ENCODE measurements around the gene M1AP. TPM values are rescaled to one million over a fixed set of nuclear protein-coding genes. Genes with fewer than 3 reads are reported as not detected.

The M1AP gene
- total RNA-seq, 4 donors from 2014 or later = 0.20 TPM; not detected in 3

GRCh38 chr2:74556159-74556558 lies 92.0 kb downstream of the M1AP start:
- H3K4me1 ChIP-seq = peaks cover 0 to 8% of the 10 kb centered on the region in 2 donors
- intact Hi-C loops (cut with DNase I; ENCODE audit: low total_unique reads) (no loop called here), in situ Hi-C loops (cut with MboI; ENCODE audit: low sequenced_read_pairs in 4 of 4) (no loop called here)
- H3K9me3 ChIP-seq = no peaks in the 10 kb centered on the region
- H3K36me3 ChIP-seq = no peaks in the 10 kb centered on the region
- no peak for TF ChIP-seq POLR2A (IDR thresholded peaks at IDR 0.05)
- TF ChIP-seq CTCF (IDR thresholded peaks at IDR 0.05 in 4 of 5, conservative IDR thresholded peaks at IDR 0.05 in 1 of 5) = no peak
- ATAC-seq (no peak), DNase-seq (no peak)
- peaks cover 21 to 36% (median 30%) of the 10 kb centered on the region in 3 donors for H3K27me3 ChIP-seq
- no peak overlapping the region for H3K27ac ChIP-seq
- peak overlapping the region in 1 of 4 donors; percentile 74 for H3K4me3 ChIP-seq

DNA sequence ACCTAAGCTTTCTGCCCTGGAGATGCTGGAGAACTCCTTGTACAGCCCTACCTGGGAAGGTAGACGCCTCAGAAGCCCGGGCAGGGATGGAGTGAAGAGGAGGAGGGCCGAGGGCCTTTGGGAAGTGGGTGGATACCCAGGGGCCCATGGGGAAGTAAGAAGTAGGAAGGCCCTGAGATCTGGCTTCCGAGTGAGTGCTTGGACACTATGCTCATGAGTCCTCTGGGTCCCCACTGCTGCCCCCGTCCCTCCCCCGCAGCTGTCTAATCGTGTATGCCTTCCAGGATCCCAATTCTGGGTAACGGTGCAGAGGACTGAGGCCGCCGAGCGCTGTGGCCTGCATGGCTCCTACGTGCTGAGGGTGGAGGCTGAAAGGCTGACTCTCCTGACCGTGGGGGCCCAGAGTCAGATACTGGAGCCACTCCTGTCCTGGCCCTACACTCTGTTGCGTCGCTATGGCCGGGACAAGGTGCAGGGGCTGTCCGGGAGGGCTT lies 92.5 kb downstream of the M1AP start:
- Histone ChIP-seq H3K27ac (peak overlapping the region in 1 of 4 donors; percentile 76), H3K4me3 (peak overlapping the region; percentile 62 to 75 (median 72)), H3K36me3 (no peaks in the 10 kb centered on the region), H3K27me3 (peaks cover 21 to 36% (median 31%) of the 10 kb centered on the region in 3 donors), H3K4me1 (peaks cover 0 to 8% of the 10 kb centered on the region in 2 donors), H3K9me3 (no peaks in the 10 kb centered on the region)
- ATAC-seq = no peak
- in situ Hi-C loops (cut with MboI; ENCODE audit: low sequenced_read_pairs in 4 of 4) (no loop called here), intact Hi-C loops (cut with DNase I; ENCODE audit: low total_unique reads) (no loop called here)
- TF ChIP-seq POLR2A (IDR thresholded peaks at IDR 0.05) (no peak), CTCF (IDR thresholded peaks at IDR 0.05 in 4 of 5, conservative IDR thresholded peaks at IDR 0.05 in 1 of 5) (no peak)
- DNase-seq = no peak

GRCh38 chr2:74554820-74555531 lies 93.2 kb downstream of the M1AP start:
- in situ Hi-C loops (cut with MboI; ENCODE audit: low sequenced_read_pairs in 4 of 4) = no loop called here
- Histone ChIP-seq H3K27ac (peak overlapping the region; percentile 76 to 82 (median 77)), H3K36me3 (no peaks in the 10 kb centered on the region), H3K4me3 (peak overlapping the region; percentile 62 to 75 (median 72)), H3K4me1 (peaks cover 0 to 8% of the 10 kb centered on the region in 2 donors), H3K9me3 (no peaks in the 10 kb centered on the region), H3K27me3 (peaks cover 21 to 38% (median 37%) of the 10 kb centered on the region in 3 donors)
- TF ChIP-seq CTCF (IDR thresholded peaks at IDR 0.05 in 4 of 5, conservative IDR thresholded peaks at IDR 0.05 in 1 of 5) = no peak
- TF ChIP-seq POLR2A (IDR thresholded peaks at IDR 0.05) = no peak
- no peak for DNase-seq
- peak; percentile 4 to 36 for ATAC-seq
- intact Hi-C loops (cut with DNase I; ENCODE audit: low total_unique reads) = no loop called here

DNA sequence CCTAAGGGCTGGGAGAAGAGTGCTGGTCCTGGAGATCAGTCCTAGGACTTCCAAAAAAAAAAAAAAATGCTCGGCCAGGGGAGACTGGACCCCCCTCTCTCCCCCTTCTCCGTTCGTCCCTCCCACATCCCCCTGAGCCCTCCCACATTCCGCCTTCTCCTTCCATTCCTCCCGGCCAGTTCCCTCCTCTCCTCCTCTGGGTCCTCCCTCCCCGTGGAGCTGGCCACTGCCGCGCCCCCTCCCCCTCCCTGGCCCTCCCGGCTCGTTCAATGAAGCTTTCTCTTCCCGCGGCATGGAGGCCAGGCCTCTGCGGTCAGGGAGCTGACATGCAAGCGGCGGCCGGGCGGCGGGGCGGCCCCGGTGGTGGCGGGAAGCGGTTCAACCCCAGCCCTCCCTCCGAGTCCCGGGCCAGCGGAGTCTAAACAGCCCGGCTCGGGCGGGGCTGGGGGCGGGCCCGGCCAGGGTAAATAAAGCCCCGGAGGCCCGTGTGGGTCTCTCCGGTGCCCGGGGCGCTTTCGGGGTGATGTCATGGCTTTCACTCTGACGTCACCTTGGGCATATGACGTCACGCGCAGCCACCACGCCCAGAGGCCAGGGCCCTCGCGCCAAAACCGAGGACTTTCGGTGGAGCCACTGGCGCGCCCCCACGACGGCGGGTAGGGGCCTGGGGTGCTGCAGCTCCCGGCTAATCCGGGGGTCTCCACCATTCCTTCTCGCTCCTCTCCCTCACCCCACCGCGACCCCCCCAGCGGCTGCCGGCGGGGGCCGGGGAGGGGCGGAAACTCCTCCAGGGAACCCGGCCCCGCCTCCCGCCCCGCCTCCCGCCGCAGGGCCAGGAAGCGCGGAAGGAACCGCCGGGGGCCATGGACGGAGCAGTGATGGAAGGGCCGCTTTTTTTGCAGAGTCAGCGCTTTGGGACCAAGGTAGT lies 94.0 kb downstream of the M1AP start, which contains the start of the genes DOK1 and LOXL3:
Gene DOK1, plus strand, starts transcription at position 829 of the 928 bp plus-strand sequence. Its CDS starts 35 bp downstream, at position 864.
Gene LOXL3, minus strand, starts transcription at position 51 of the 928 bp plus-strand sequence. CDS start 1,308 bp downstream, outside the sequence.
- Histone ChIP-seq H3K27ac (peak within 1 kb of the TSS; percentile 76 to 82 (median 77)), H3K4me3 (peak within 1 kb of the TSS; percentile 62 to 75 (median 72)), H3K4me1 (peaks cover 0 to 13% of the 10 kb centered on the region in 2 donors), H3K36me3 (no peaks in the 10 kb centered on the region), H3K27me3 (peaks cover 22 to 46% (median 45%) of the 10 kb centered on the region in 3 donors), H3K9me3 (no peaks in the 10 kb centered on the region)
- DNase-seq (peak; percentile 59 to 62), ATAC-seq (peak; percentile 62 to 72)
- intact Hi-C loops (cut with DNase I; ENCODE audit: low total_unique reads) (no loop called here), in situ Hi-C loops (cut with MboI; ENCODE audit: low sequenced_read_pairs in 4 of 4) (no loop called here)
- TF ChIP-seq POLR2A (IDR thresholded peaks at IDR 0.05) (peak in 1 of 2 donors; percentile 8), CTCF (IDR thresholded peaks at IDR 0.05 in 4 of 5, conservative IDR thresholded peaks at IDR 0.05 in 1 of 5) (no peak)

All from gastrocnemius medialis (tissue), 4 donors.